ENCODE measurements around the gene MAP1LC3A.

GRCh38 chr20:34537651-34538050, 20.9 kb upstream of the MAP1LC3A start:
- TF ChIP-seq EZH2phosphoT487 (IDR thresholded peaks at IDR 0.05; ENCODE audit: insufficient read depth, low read depth) (no peak), EZH2 (IDR thresholded peaks at IDR 0.05; ENCODE audit: insufficient read depth, poor library complexity, severe bottlenecking) (no peak)

Data from GM23248 (cell line).